PFSK-1 (cell line): ENCODE data around the gene PCYT1B.

Experiments used
- FOXP2 ChIP-seq: optimal IDR thresholded peaks from 2 replicates; pipeline ENCODE3; 2011; ENCODE audit warnings: borderline replicate concordance, control low read depth, inconsistent platforms; ENCODE audit not compliant: insufficient read depth; ENCODE audit errors: extremely low read length, extremely low read depth
- POLR2AphosphoS5 ChIP-seq: IDR thresholded peaks from 2 replicates; pipeline ENCODE4 v1.6.1; 2012; ENCODE audit warnings: low read depth, mild to moderate bottlenecking, control low read depth, low read length, moderate library complexity
- SIN3A ChIP-seq: IDR thresholded peaks from 2 replicates; pipeline ENCODE4 v1.6.1; 2012; ENCODE audit warnings: mild to moderate bottlenecking, low read length, moderate library complexity, borderline replicate concordance; ENCODE audit not compliant: insufficient read depth
- TAF1 ChIP-seq: IDR thresholded peaks from 2 replicates; pipeline ENCODE4 v1.6.1; 2012; ENCODE audit warnings: low read length, control low read depth, borderline replicate concordance; ENCODE audit not compliant: insufficient read depth
- TF ChIP-seq, protein P1 (sequence below), 2 experiments: IDR thresholded peaks; 2 replicates each; pipeline versions ENCODE4 v1.6.1 to v1.8.0; 2011 to 2012; ENCODE audit warnings: low read depth in 2 of 2, low read length in 2 of 2, control low read depth in 1 of 2, inconsistent platforms in 1 of 2, mild to moderate bottlenecking in 1 of 2, moderate library complexity in 1 of 2; ENCODE audit not compliant: insufficient read depth in 1 of 2

PCYT1B gene

DNA sequence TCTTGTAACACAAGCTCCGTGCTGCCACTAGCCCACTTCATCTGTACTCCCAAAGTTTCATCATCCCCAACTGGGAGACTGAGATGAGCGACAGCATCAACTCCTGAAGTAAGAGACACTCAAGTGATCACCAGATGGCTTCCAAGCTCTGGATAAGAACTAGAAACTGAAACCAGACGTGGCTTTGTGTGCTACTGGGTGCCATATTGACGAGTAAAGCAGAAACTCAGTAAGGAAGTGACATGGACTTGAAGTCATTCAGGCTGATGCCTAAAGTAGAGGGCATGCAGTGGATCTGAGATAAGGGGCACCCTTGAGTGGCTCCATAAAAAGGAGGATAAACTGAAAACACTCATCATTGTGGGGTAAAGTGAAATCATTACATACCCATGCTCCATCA lies 72.4 kb downstream of the PCYT1B start:
- TF ChIP-seq TAF1, result no peak
- TF ChIP-seq, protein P1, sequence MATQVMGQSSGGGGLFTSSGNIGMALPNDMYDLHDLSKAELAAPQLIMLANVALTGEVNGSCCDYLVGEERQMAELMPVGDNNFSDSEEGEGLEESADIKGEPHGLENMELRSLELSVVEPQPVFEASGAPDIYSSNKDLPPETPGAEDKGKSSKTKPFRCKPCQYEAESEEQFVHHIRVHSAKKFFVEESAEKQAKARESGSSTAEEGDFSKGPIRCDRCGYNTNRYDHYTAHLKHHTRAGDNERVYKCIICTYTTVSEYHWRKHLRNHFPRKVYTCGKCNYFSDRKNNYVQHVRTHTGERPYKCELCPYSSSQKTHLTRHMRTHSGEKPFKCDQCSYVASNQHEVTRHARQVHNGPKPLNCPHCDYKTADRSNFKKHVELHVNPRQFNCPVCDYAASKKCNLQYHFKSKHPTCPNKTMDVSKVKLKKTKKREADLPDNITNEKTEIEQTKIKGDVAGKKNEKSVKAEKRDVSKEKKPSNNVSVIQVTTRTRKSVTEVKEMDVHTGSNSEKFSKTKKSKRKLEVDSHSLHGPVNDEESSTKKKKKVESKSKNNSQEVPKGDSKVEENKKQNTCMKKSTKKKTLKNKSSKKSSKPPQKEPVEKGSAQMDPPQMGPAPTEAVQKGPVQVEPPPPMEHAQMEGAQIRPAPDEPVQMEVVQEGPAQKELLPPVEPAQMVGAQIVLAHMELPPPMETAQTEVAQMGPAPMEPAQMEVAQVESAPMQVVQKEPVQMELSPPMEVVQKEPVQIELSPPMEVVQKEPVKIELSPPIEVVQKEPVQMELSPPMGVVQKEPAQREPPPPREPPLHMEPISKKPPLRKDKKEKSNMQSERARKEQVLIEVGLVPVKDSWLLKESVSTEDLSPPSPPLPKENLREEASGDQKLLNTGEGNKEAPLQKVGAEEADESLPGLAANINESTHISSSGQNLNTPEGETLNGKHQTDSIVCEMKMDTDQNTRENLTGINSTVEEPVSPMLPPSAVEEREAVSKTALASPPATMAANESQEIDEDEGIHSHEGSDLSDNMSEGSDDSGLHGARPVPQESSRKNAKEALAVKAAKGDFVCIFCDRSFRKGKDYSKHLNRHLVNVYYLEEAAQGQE (IDR thresholded peaks at IDR 0.05; ENCODE audit: insufficient read depth in 1 of 2, low read depth in 2 of 2, low read length in 2 of 2), result no peak
- no peak for TF ChIP-seq SIN3A
- no peak for TF ChIP-seq FOXP2
- TF ChIP-seq POLR2AphosphoS5, result no peak

GRCh38 chrX:24567169-24567568 lies 80.0 kb downstream of the PCYT1B start:
- no peak for TF ChIP-seq FOXP2
- TF ChIP-seq TAF1, result no peak
- no peak for TF ChIP-seq POLR2AphosphoS5
- TF ChIP-seq, protein P1 (IDR thresholded peaks at IDR 0.05; ENCODE audit: insufficient read depth in 1 of 2, low read depth in 2 of 2, low read length in 2 of 2), result no peak
- no peak for TF ChIP-seq SIN3A

DNA sequence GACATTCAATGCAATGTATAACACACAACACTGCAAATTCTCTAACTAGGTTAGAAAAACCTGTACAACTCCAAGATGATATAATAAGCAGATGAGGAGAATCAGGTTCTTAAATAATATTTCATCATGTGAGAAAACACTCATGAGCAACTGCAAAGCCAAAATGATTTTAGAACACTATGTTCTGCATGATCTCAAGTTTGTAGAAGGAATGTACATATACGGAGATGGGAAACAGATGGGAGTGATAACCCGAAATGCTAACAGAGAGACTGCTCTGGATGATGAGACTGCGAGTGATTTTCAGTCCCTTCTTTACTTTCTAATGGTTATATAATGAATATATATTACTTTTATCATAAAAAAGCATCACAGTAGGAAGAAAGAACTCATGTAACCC lies 80.9 kb downstream of the PCYT1B start:
- TF ChIP-seq POLR2AphosphoS5 (no peak), FOXP2 (no peak), SIN3A (no peak), TAF1 (no peak)
- TF ChIP-seq, protein P1 (IDR thresholded peaks at IDR 0.05; ENCODE audit: insufficient read depth in 1 of 2, low read depth in 2 of 2, low read length in 2 of 2), result no peak

DNA sequence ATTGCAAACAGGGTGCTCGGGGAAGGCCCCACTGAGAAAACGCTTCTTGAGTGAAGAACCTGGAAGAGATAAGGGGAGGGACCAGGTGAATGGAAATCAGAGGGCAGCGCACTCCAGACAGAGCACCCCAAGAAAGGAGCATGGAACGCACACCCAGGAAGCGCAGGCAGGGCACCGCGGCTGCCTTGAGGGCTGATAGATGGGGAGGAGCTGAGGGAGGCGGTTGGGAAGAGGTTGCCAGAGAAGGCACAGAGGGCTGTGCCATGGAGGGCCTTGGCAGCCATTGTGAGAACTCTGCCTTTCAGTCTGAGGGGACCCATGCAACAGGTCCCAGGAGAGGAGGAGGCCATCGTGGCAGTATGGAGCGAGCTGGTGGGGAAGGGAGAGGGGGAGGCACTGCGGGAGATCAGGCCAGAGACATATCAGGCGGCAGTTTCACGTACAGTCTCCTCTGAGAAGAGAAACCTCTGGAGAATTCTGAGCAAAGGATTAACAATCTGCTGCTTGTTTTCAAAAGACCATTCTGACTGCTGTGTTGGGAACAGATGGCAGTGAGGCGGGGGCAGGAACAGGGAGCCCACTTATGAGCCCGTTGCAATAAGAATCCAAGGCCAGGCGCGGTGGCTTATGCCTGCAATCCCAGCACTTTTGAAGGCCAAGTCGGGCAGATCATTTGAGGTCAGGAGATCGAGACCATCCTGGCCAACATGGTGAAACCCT lies 83.7 kb downstream of the PCYT1B start:
- no peak for TF ChIP-seq TAF1
- TF ChIP-seq POLR2AphosphoS5, result no peak
- no peak for TF ChIP-seq SIN3A
- TF ChIP-seq FOXP2, result no peak
- TF ChIP-seq, protein P1 (IDR thresholded peaks at IDR 0.05; ENCODE audit: insufficient read depth in 1 of 2, low read depth in 2 of 2, low read length in 2 of 2), result no peak

DNA sequence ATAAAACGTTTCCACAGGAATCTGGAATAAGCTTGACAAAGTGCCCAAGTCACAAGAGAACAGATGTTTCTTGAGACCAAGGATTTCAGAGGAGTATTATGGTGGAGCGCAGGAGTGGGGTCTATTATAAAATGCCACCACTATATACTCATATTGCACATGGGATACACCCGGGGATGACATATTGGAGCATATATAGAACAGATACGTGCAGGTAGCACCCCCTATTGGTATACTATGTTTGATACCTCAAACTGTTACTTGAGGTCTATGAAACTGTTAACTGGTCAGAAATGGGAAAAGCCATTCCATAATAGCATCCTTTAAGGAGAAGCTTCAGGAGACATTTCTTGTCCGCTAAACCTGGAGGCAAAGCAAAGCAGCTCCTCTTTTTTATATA lies 86.0 kb downstream of the PCYT1B start:
- no peak for TF ChIP-seq TAF1
